Esophagus muscularis mucosa (tissue), 4 donors: ENCODE measurements around the gene MYBPC1. TPM values are rescaled to one million over a fixed set of nuclear protein-coding genes. Genes with fewer than 3 reads are reported as not detected.
A peak's percentile ranks its signal among the peaks of the same experiment; 100 is the strongest.

Experiments
- DNase-seq: peaks from one replicate; pipeline ENCODE4 v3.0.0-alpha.2; 2017; ENCODE audit errors: extremely low spot score
- H3K27ac ChIP-seq, 4 donors: fragments of 200-600 bp; sonication (generic); replicated peaks in 1 of 4; 1 replicate in 3 of 4; 2 replicates in 1 of 4; pipeline ENCODE4 v1.5.1; 2016 to 2019; ENCODE audit warnings: mild to moderate bottlenecking in 1 of 4
- H3K27me3 ChIP-seq, 4 donors: fragments of 200-600 bp; sonication (generic); one replicate each; pipeline versions ENCODE4 v1.5.1 to v1.6.0; 2016 to 2019
- H3K36me3 ChIP-seq, 4 donors: fragments of 200-600 bp; sonication (generic); one replicate each; pipeline ENCODE4 v1.5.1; 2016 to 2019
- H3K4me1 ChIP-seq, 4 donors: fragments of 200-600 bp; sonication (generic); one replicate each; pipeline ENCODE4 v1.5.1; 2016 to 2019
- H3K4me3 ChIP-seq, 4 donors: fragments of 200-600 bp; sonication (generic); 1 replicate in 2 of 4; 2 replicates in 2 of 4; pipeline ENCODE4 v1.5.1; 2016 to 2019; ENCODE audit warnings: mild to moderate bottlenecking in 4 of 4, moderate library complexity in 1 of 4
- H3K9me3 ChIP-seq, 4 donors: fragments of 200-600 bp; sonication (generic); 1 replicate in 3 of 4; 2 replicates in 1 of 4; pipeline ENCODE4 v1.5.1; 2016 to 2019
- EP300 ChIP-seq: sonication (generic); formaldehyde crosslinking; IDR thresholded peaks from one replicate; pipeline ENCODE4 v1.6.1; 2017; ENCODE audit warnings: antibody characterized with exemption
- POLR2A ChIP-seq: fragments of 450-650 bp; IDR thresholded peaks from one replicate; pipeline ENCODE4 v1.6.1; 2017; ENCODE audit warnings: antibody characterized with exemption, moderate library complexity, mild to moderate bottlenecking, low read depth
- POLR2AphosphoS5 ChIP-seq, 2 donors: sonication (generic); formaldehyde crosslinking; IDR thresholded peaks; one replicate each; pipeline ENCODE4 v1.6.1; 2017; ENCODE audit warnings: antibody characterized with exemption in 2 of 2
- WGBS: methylation state at CpG from one replicate; pipeline ENCODE4 v1.1.5; 2018; 5-methylcytosine and 5-hydroxymethylcytosine counted together
- intact Hi-C: fragments of 100-400 bp; cut with DNase I; formaldehyde crosslinking; loops from one replicate; pipeline ENCODE4 v1.15.1; 2023
- total RNA-seq, 4 donors: library from RNA; depleted of rRNA; stranded (reverse); fragments of >200 nt; gene quantifications; one replicate each; pipeline versions ENCODE4 v1.1.0 to v1.2.1, GENCODE V29; 2016
- TF ChIP-seq, protein P1 (sequence below), 3 experiments: fragments of 200-600 bp in 2 of 3; fragments of 450-650 bp in 1 of 3; sonication (generic) in 2 of 3; IDR thresholded peaks; one replicate each; pipeline ENCODE4 v1.5.1; 2017 to 2019; ENCODE audit warnings: antibody characterized with exemption in 3 of 3, mild to moderate bottlenecking in 2 of 3, moderate library complexity in 1 of 3

Gene MYBPC1
- total RNA-seq, 4 donors from 2014 or later = 0.13 to 0.17 TPM; not detected in 2

DNA sequence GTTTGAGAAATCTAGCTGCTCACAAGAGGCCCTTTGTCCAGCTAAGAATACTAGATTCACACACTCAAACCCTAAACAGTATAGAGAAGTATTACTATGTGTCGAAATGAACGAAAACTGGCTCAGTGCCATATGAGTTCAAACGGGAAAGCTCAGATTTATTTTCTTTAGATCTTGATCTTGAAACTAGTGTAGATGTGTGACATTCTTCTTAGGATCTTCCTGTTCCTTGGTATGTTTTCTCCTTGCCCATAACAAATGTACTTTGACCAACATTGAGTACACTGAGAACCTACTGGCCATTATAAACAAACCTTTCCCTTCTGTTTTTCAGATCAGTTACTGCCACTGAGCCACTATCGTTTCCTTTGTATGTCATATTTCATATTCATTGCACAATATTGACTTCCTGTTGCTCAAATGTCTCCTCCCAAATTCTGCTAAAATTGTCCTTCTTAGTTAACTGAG is 21.3 kb downstream of the MYBPC1 start:
- WGBS = 4% methylated on average over 4 of the region's 4 CpGs
- H3K36me3 ChIP-seq = no peaks in the 10 kb centered on the region
- peak in 1 of 2 donors; percentile 38 for TF ChIP-seq POLR2AphosphoS5 (IDR thresholded peaks at IDR 0.05)
- TF ChIP-seq EP300 = no peak
- TF ChIP-seq POLR2A = no peak
- TF ChIP-seq, protein P1, sequence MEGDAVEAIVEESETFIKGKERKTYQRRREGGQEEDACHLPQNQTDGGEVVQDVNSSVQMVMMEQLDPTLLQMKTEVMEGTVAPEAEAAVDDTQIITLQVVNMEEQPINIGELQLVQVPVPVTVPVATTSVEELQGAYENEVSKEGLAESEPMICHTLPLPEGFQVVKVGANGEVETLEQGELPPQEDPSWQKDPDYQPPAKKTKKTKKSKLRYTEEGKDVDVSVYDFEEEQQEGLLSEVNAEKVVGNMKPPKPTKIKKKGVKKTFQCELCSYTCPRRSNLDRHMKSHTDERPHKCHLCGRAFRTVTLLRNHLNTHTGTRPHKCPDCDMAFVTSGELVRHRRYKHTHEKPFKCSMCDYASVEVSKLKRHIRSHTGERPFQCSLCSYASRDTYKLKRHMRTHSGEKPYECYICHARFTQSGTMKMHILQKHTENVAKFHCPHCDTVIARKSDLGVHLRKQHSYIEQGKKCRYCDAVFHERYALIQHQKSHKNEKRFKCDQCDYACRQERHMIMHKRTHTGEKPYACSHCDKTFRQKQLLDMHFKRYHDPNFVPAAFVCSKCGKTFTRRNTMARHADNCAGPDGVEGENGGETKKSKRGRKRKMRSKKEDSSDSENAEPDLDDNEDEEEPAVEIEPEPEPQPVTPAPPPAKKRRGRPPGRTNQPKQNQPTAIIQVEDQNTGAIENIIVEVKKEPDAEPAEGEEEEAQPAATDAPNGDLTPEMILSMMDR (IDR thresholded peaks at IDR 0.05) = no peak
- no peak overlapping the region for H3K4me3 ChIP-seq
- H3K4me1 ChIP-seq = peaks cover 12 to 25% (median 15%) of the 10 kb centered on the region in 4 donors
- no peaks in the 10 kb centered on the region for H3K9me3 ChIP-seq
- peak overlapping the region; percentile 30 to 64 (median 57) for H3K27ac ChIP-seq
- DNase-seq = no peak
- intact Hi-C loops = no loop called here
- H3K27me3 ChIP-seq = no peaks in the 10 kb centered on the region

DNA sequence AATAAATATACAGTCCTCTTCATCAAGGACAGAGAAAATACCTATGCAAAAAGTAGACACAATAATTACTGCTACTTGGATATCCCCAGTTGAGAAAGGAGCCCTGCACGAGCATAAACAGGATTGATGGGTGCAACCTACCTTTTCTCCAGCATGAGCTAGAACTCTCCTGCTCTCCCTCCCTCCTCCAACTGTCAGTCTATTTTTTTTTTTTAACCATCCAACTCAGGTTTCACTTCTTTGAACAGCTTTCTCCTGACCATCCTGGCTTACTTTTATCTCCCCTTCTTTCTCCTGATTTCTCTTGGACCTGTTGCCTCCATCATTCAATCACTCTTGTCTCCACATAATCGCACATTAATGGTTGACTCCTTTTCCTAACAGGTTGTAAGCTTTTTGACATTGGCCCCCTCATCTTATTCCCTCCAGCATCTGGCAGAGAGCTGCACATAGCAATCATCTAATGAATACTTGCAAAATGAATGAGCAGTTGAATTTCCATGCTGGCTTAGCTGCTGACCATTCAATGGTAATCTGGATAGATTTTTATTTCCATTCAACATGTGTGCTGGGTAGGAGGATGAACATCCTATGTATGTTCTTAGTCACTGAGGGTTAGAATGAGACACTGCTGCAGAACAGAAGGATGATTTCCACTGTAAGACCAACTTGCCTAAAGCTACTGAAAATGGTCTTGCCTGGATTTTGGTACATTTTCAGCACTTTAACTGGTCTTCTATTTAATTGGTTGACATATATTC is 24.4 kb downstream of the MYBPC1 start:
- TF ChIP-seq EP300 (no peak), POLR2AphosphoS5 (IDR thresholded peaks at IDR 0.05) (no peak), POLR2A (no peak)
- TF ChIP-seq, protein P1 (IDR thresholded peaks at IDR 0.05) = no peak
- 77% methylated on average over 2 of the region's 2 CpGs for WGBS
- no peak overlapping the region for H3K27ac ChIP-seq

DNA sequence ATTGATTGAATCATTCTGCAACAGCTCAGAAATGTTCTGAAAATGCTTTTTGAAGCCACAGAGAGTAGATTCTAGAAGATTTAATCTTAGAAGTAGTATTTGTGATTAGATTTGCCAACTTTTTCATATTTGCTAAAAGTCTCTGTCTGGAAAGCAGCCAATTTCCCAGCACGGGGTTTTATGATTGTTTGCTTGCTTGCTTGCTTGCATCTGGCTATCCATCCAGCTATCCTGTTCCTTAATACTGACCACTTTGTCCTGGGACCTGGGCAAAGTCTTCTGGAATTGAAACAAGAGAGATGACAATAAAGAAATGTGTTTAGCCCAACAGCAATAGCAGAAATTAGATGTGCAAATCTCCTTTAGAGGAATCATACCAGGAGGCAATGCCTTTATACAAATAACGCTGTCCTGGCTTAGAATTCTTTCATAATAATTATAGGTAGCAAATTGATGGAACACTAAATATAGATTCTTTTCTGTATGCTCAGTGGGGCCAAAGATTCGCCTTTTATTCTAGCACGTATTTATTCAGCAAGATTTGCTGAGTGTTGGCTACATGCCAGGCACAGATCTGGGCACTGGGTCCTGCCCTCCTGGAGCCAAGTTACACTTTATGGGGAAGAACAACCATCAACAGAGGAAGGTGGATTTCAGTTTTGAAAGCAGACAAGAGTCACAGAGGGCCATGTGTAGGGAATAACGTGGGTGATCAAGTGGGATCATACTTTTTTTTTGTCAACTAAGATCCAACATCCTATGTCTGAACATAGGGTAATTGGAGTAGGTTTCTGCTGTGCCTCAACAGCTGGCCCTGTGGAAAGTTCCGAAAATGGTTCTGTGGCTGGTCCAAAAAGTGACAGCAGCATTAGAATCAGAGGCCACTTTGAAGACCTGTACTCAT is 25.3 kb downstream of the MYBPC1 start:
- no peaks in the 10 kb centered on the region for H3K36me3 ChIP-seq
- no peak for DNase-seq
- WGBS = 48% methylated on average over 6 of the region's 6 CpGs
- peaks cover 12 to 19% (median 12%) of the 10 kb centered on the region in 4 donors for H3K4me1 ChIP-seq
- no peaks in the 10 kb centered on the region for H3K9me3 ChIP-seq
- H3K27me3 ChIP-seq = no peaks in the 10 kb centered on the region
- intact Hi-C loops = no loop called here
- no peak overlapping the region for H3K4me3 ChIP-seq
- TF ChIP-seq POLR2A = no peak
- TF ChIP-seq, protein P1 (IDR thresholded peaks at IDR 0.05) = no peak
- no peak for TF ChIP-seq POLR2AphosphoS5 (IDR thresholded peaks at IDR 0.05)
- no peak for TF ChIP-seq EP300
- no peak overlapping the region for H3K27ac ChIP-seq

More for the DNA sequence above, 24.4 kb downstream of the MYBPC1 start:
- DNase-seq = no peak
- no peaks in the 10 kb centered on the region for H3K9me3 ChIP-seq
- peaks cover 12 to 25% (median 15%) of the 10 kb centered on the region in 4 donors for H3K4me1 ChIP-seq
- H3K36me3 ChIP-seq = no peaks in the 10 kb centered on the region
- no peaks in the 10 kb centered on the region for H3K27me3 ChIP-seq
- H3K4me3 ChIP-seq = no peak overlapping the region
- intact Hi-C loops = no loop called here

DNA sequence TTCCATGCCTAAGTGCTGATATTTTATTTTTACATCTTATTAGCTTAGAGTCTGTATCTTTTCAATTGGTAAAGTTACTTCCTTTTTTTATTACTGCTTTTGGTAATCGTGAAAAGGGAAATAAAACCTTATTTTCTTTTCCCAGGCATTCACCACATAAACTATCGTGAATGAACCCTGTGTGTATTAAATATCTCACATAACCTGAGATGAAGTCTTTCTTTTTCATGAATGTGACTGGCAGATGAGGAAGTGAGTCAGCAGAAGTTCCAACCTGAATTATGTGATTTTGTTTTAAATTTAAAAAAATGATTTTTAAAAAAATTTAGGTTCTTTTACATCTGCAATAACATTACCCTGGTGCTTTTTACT is 26.0 kb downstream of the MYBPC1 start:
- WGBS = 61% methylated on average over 2 of the region's 2 CpGs
- peaks cover 10 to 12% (median 11%) of the 10 kb centered on the region in 4 donors for H3K4me1 ChIP-seq
- H3K9me3 ChIP-seq = no peaks in the 10 kb centered on the region
- TF ChIP-seq POLR2AphosphoS5 (IDR thresholded peaks at IDR 0.05) (no peak), POLR2A (no peak), EP300 (no peak)
- TF ChIP-seq, protein P1 (IDR thresholded peaks at IDR 0.05) = no peak
- no peaks in the 10 kb centered on the region for H3K27me3 ChIP-seq
- H3K36me3 ChIP-seq = no peaks in the 10 kb centered on the region
- H3K4me3 ChIP-seq = no peak overlapping the region
- DNase-seq = no peak
- H3K27ac ChIP-seq = no peak overlapping the region
- intact Hi-C loops = no loop called here
